GM23338 (cell line): ENCODE results near the gene CHST11. TPM values are rescaled to one million over a fixed set of nuclear protein-coding genes. Genes with fewer than 3 reads are reported as not detected.

Source experiments
- ATAC-seq: fragments of 200-7000 bp; cut with Tn5 transposase; 3 replicates; pipeline ENCODE4 v1.9.1; 2020
- DNase-seq: peaks from one replicate; pipeline ENCODE4 v3.0.0-alpha.2; 2015; ENCODE audit warnings: low spot score
- H2AFZ ChIP-seq: fragments of 200-600 bp; sonication (generic); 2 replicates; pipeline ENCODE4 v1.8.0; 2016; ENCODE audit warnings: antibody characterized with exemption, mild to moderate bottlenecking, moderate library complexity
- H3F3A ChIP-seq: fragments of 200-600 bp; sonication (generic); replicated peaks from 2 replicates; pipeline ENCODE4 v1.8.0; 2017; ENCODE audit warnings: antibody characterized with exemption, mixed run types, low read depth
- H3K27ac ChIP-seq: fragments of 200-600 bp; sonication (generic); 2 replicates; pipeline ENCODE4 v1.6.1; 2016; ENCODE audit warnings: low read depth
- H3K27me3 ChIP-seq: fragments of 200-600 bp; sonication (generic); 2 replicates; pipeline ENCODE4 v1.8.0; 2016; ENCODE audit warnings: mild to moderate bottlenecking, mixed run types, moderate library complexity; ENCODE audit not compliant: insufficient read depth
- H3K36me3 ChIP-seq: fragments of 200-600 bp; sonication (generic); 2 replicates; pipeline ENCODE4 v1.8.0; 2016; ENCODE audit warnings: mild to moderate bottlenecking; ENCODE audit not compliant: insufficient read depth
- H3K4me1 ChIP-seq: fragments of 200-600 bp; sonication (generic); 2 replicates; pipeline ENCODE4 v1.8.0; 2016; ENCODE audit warnings: mild to moderate bottlenecking, moderate library complexity; ENCODE audit not compliant: insufficient read depth
- H3K4me2 ChIP-seq: fragments of 200-600 bp; sonication (generic); 2 replicates; pipeline ENCODE4 v1.7.1; 2017; ENCODE audit warnings: mixed run types
- H3K4me3 ChIP-seq: fragments of 200-600 bp; sonication (generic); 2 replicates; pipeline ENCODE4 v1.6.1; 2016; ENCODE audit warnings: mixed run types
- H3K79me2 ChIP-seq: fragments of 200-600 bp; sonication (generic); replicated peaks from 2 replicates; pipeline ENCODE4 v1.8.0; 2017; ENCODE audit warnings: mild to moderate bottlenecking; ENCODE audit not compliant: insufficient read depth
- H3K9me2 ChIP-seq: fragments of 200-600 bp; sonication (generic); 2 replicates; pipeline ENCODE4 v1.8.0; 2017; ENCODE audit not compliant: insufficient read depth
- H4K20me1 ChIP-seq: fragments of 200-600 bp; sonication (generic); replicated peaks from 2 replicates; pipeline ENCODE4 v1.8.0; 2017; ENCODE audit warnings: mild to moderate bottlenecking; ENCODE audit not compliant: insufficient read depth
- H3K27ac Mint-ChIP-seq: 2 replicates; pipeline ENCODE4 v1.8.0; 2020; ENCODE audit warnings: inconsistent platforms, mild to moderate bottlenecking, moderate library complexity, mixed read lengths
- H3K27me3 Mint-ChIP-seq: 3 replicates; pipeline ENCODE4 v1.8.0; 2022; ENCODE audit warnings: low read depth, mild to moderate bottlenecking, moderate library complexity, mixed read lengths, inconsistent platforms; ENCODE audit not compliant: insufficient read depth, poor library complexity
- H3K36me3 Mint-ChIP-seq: 3 replicates; pipeline ENCODE4 v1.8.0; 2021; ENCODE audit warnings: low read depth, mild to moderate bottlenecking, inconsistent platforms, moderate library complexity, mixed read lengths
- H3K4me1 Mint-ChIP-seq: 3 replicates; pipeline ENCODE4 v1.8.0; 2020; ENCODE audit warnings: mild to moderate bottlenecking, inconsistent platforms, mixed read lengths
- H3K4me3 Mint-ChIP-seq: 3 replicates; pipeline ENCODE4 v1.8.0; 2021; ENCODE audit warnings: moderate library complexity, mild to moderate bottlenecking, inconsistent platforms, mixed read lengths
- H3K9me3 Mint-ChIP-seq: 3 replicates; pipeline ENCODE4 v1.8.0; 2020; ENCODE audit warnings: moderate library complexity, mild to moderate bottlenecking, inconsistent platforms, mixed read lengths
- CREB1 ChIP-seq: fragments of 250-450 bp; sonication (Bioruptor Pico); IDR thresholded peaks from 2 replicates; pipeline ENCODE4 v1.5.0; 2020; ENCODE audit warnings: low read depth, mild to moderate bottlenecking, moderate library complexity
- CTCF ChIP-seq, 2 experiments: fragments of 200-600 bp in 1 of 2; sonication (generic) in 1 of 2; conservative IDR thresholded peaks; 2 replicates each; pipeline versions ENCODE4 v1.5.1 to v1.6.1; 2016 to 2017; ENCODE audit warnings: antibody characterized with exemption in 2 of 2, low read depth in 2 of 2, mild to moderate bottlenecking in 2 of 2, moderate library complexity in 1 of 2
- ETS1 ChIP-seq: IDR thresholded peaks from 2 replicates; pipeline ENCODE4 v1.6.1; 2016; ENCODE audit warnings: antibody characterized with exemption
- EZH2 ChIP-seq: fragments of 200-600 bp; sonication (generic); IDR thresholded peaks from one replicate; pipeline ENCODE4 v1.8.0; 2017; ENCODE audit warnings: antibody characterized with exemption, mild to moderate bottlenecking, low read depth; ENCODE audit not compliant: unreplicated experiment
- EZH2phosphoT487 ChIP-seq: fragments of 200-600 bp; sonication (generic); IDR thresholded peaks from one replicate; pipeline ENCODE4 v1.8.1; 2018; ENCODE audit warnings: antibody characterized with exemption; ENCODE audit not compliant: unreplicated experiment
- JUNB ChIP-seq: IDR thresholded peaks from one replicate; pipeline ENCODE4 v1.6.1; 2016; ENCODE audit warnings: antibody characterized with exemption; ENCODE audit not compliant: unreplicated experiment
- NANOG ChIP-seq: IDR thresholded peaks from 2 replicates; pipeline ENCODE4 v1.6.1; 2016; ENCODE audit warnings: antibody characterized with exemption, borderline replicate concordance
- POLR2AphosphoS5 ChIP-seq: IDR thresholded peaks from 2 replicates; pipeline ENCODE4 v1.6.1; 2016; ENCODE audit warnings: antibody characterized with exemption, low read depth
- REST ChIP-seq: IDR thresholded peaks from one replicate; pipeline ENCODE4 v1.6.1; 2018; ENCODE audit warnings: antibody characterized with exemption; ENCODE audit not compliant: unreplicated experiment
- STAT1 ChIP-seq: IDR thresholded peaks from one replicate; pipeline ENCODE4 v1.6.1; 2016; ENCODE audit warnings: antibody characterized with exemption; ENCODE audit not compliant: unreplicated experiment
- ZNF114 ChIP-seq: fragments of 250-450 bp; sonication (Bioruptor Pico); IDR thresholded peaks from 2 replicates; pipeline ENCODE4 v1.5.0; 2020; ENCODE audit warnings: mild to moderate bottlenecking, moderate library complexity
- ZNF331 ChIP-seq: fragments of 250-450 bp; sonication (Bioruptor Pico); IDR thresholded peaks from 2 replicates; pipeline ENCODE4 v1.5.0; 2020; ENCODE audit warnings: low read depth, mild to moderate bottlenecking, moderate library complexity
- ZNF462 ChIP-seq: fragments of 250-450 bp; sonication (Bioruptor Pico); IDR thresholded peaks from 2 replicates; pipeline ENCODE4 v1.5.0; 2020; ENCODE audit warnings: mild to moderate bottlenecking, moderate library complexity
- polyA plus RNA-seq: library from polyadenylated mRNA; unstranded; fragments of >200 nt; fragmentation: Nextera tagmentation; extraction: Ambion mirVana; gene quantifications from 2 replicates; pipeline ENCODE4 v1.2.1, GENCODE V29; 2016
- total RNA-seq: library from RNA; depleted of rRNA; stranded (reverse); fragments of >200 nt; shearing (Covaris generic); gene quantifications from 2 replicates; pipeline ENCODE4 v1.2.3, GENCODE V29; 2014

CHST11 gene
- total and polyA plus RNA-seq, 2 experiments from 2014 or later = 7.7 to 25.7 TPM

GRCh38 chr12:104565606-104566243, 109.0 kb downstream of the CHST11 start:
- Histone ChIP-seq H4K20me1 (no peaks in the 10 kb centered on the region; the same call in none of the 2 replicates), H2AFZ (no peak overlapping the region), H3K36me3 (no peaks in the 10 kb centered on the region), H3K4me1 (no peaks in the 10 kb centered on the region), H3K9me2 (no peaks in the 10 kb centered on the region; the same call in 1 of the 2 replicates), H3F3A (no peaks in the 10 kb centered on the region), H3K4me2 (no peak overlapping the region), H3K79me2 (no peaks in the 10 kb centered on the region), H3K4me3 (no peak overlapping the region), H3K27me3 (no peaks in the 10 kb centered on the region), H3K27ac (no peak overlapping the region)
- Mint-ChIP-seq H3K9me3 (peaks cover 4% of the 10 kb centered on the region; the same call in 2 of the 3 replicates), H3K36me3 (peaks cover 6% of the 10 kb centered on the region), H3K27ac (no peak overlapping the region), H3K4me3 (no peak overlapping the region), H3K4me1 (peaks cover 2% of the 10 kb centered on the region; the same call in 1 of the 3 replicates), H3K27me3 (peaks cover 5% of the 10 kb centered on the region)
- ATAC-seq (no peak), DNase-seq (no peak)
- TF ChIP-seq STAT1 = no peak
- TF ChIP-seq ZNF114 (CRISPR knock-in tag) = no peak
- no peak for TF ChIP-seq CREB1 (CRISPR knock-in tag)
- TF ChIP-seq JUNB = no peak
- no peak for TF ChIP-seq ETS1
- TF ChIP-seq REST = no peak
- TF ChIP-seq EZH2phosphoT487 = no peak
- no peak for TF ChIP-seq CTCF (conservative IDR thresholded peaks at IDR 0.05; ENCODE audit: low read depth in 2 of 2)
- TF ChIP-seq POLR2AphosphoS5 = no peak
- no peak for TF ChIP-seq EZH2
- no peak for TF ChIP-seq ZNF462 (CRISPR knock-in tag)
- TF ChIP-seq NANOG = no peak
- TF ChIP-seq ZNF331 = no peak
